GM21619 (cell line): ENCODE data around the gene DNM1.

Experiments used
- ATAC-seq: cut with Tn5 transposase; IDR thresholded peaks from one replicate; pipeline ENCODE4 v1.9.1; 2021; ENCODE audit not compliant: unreplicated experiment

The DNM1 gene

GRCh38 chr9:128249908-128250838, 47.0 kb downstream of the DNM1 start:
- ATAC-seq: peak; percentile 78

- ATAC-seq: no peak
Observed at GRCh38 chr9:128250839-128251731, 47.9 kb downstream of the DNM1 start.

- no peak for ATAC-seq
Observed at GRCh38 chr9:128251732-128252100, 48.5 kb downstream of the DNM1 start.

- no peak for ATAC-seq
Observed at GRCh38 chr9:128252317-128253139, 49.3 kb downstream of the DNM1 start.

DNA sequence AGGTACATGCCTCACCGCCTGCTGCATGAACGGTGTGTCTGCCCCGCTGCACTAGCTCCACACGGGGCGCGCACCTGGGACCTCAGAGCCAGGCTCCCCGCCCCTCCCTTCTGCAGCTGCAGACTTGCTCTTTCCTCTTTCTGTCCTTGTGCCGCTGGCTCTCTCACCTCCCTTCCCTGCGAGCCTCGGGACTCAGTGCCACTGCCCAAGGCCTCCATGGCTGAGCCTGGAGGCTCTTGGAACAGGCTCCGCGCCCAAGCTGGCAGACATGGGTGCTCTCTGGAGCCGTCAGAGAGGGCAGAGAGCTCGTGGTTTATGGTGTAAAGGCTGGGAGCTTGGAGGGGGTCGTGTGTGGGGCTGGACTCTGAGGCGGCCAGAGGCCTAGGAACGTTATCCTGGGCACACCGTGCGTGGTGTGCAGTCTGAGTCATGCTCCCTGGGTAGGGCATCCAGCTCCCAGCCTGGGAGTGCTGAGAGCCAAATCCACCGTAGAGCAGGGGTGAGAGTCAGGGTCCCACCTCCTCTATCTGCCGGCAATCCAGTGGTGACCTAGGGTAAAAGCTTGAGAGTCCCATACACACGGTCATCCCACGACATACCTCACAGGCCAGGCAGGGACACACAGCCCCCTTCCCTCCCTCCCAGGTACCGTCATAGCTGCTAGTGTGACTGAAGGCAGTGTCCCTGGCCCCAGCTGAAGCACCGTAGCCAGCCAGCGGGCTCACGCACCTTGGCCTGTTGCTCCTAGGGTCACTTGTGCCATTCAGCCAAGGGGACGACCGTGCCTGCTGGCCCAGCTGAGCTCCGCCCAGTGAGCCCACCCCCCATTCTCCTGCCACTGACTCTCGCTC, 50.2 kb downstream of the DNM1 start:
- ATAC-seq: no peak

- ATAC-seq: no peak
Observed at GRCh38 chr9:128253991-128254346, 50.8 kb downstream of the DNM1 start.

- ATAC-seq: no peak
Observed at GRCh38 chr9:128254362-128254761, 51.2 kb downstream of the DNM1 start.

- ATAC-seq: no peak
Observed at GRCh38 chr9:128254855-128255759, 51.9 kb downstream of the DNM1 start.

GRCh38 chr9:128257086-128257825, 54.1 kb downstream of the DNM1 start:
- ATAC-seq: no peak

GRCh38 chr9:128257907-128258306, 54.7 kb downstream of the DNM1 start:
- ATAC-seq: no peak

GRCh38 chr9:128258326-128258725, 55.1 kb downstream of the DNM1 start:
- no peak for ATAC-seq

GRCh38 chr9:128259156-128259555, 56.0 kb downstream of the DNM1 start:
- ATAC-seq: no peak

DNA sequence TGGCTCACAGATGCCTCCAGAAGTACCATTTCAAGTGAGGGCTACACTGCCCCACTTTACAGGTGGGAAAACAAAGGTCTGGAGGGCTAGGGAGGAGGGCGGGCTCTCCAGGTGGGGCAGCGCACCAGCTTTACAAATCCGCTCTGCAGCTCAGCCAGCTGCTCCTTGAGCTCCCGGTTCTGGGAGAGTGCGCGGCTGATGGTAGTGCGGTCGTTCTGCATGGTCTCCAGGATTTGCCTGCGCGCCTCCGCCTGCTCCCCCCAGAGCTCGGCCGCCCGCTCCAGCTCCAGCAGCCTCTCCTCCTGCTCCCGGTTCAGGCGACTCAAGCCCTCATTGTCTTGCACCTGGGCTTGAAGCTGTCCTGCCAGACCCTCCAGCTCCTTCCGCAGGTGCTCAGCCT, 57.2 kb downstream of the DNM1 start:
- ATAC-seq: no peak

DNA sequence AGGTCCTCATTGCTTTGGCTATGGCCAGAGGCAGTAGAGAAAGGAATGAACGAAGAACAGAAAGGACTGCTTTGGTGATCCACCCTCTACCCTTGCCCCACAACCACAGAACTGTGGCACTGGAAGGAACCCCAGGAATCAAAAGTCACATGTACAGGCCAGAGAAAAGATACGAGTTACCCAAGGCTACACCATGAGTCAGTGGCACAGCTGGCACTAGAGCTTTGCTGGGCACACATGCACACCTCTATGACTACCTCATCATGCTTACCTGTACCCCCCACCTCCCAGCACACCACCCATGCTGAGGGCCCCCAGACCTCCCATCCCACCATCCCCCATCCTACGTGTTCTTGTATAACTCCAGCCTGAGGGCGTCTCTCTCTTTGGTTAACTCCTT, 59.5 kb downstream of the DNM1 start:
- ATAC-seq: no peak

- no peak for ATAC-seq
Observed at GRCh38 chr9:128265348-128265847, 62.2 kb downstream of the DNM1 start.

- no peak for ATAC-seq
Observed at GRCh38 chr9:128266868-128267590, 63.9 kb downstream of the DNM1 start.

GRCh38 chr9:128271112-128271511, 67.9 kb downstream of the DNM1 start:
- ATAC-seq: no peak

- no peak for ATAC-seq
Observed at GRCh38 chr9:128271512-128271911, 68.3 kb downstream of the DNM1 start.
